Middle frontal gyrus (tissue), 1 donor: ENCODE data around the gene CD81.
"Not testable (repeated sequence)": the region's sequence is repeated elsewhere in the genome, so short reads cannot be mapped to it uniquely, and the experiment has no call there.

Experiments
- DNase-seq: peaks from one replicate; pipeline ENCODE4 v3.0.0-alpha.2; 2015; ENCODE audit warnings: low spot score; ENCODE audit errors: extremely low spot score

The CD81 gene

GRCh38 chr11:2357246-2357645 is 19.9 kb upstream of the CD81 start:
- no peak for DNase-seq

- not testable (repeated sequence) for DNase-seq
Observed at GRCh38 chr11:2357651-2358050, 19.5 kb upstream of the CD81 start.

GRCh38 chr11:2358754-2359442 is 18.2 kb upstream of the CD81 start:
- no peak for DNase-seq

- no peak for DNase-seq
Observed at GRCh38 chr11:2359557-2359956, 17.6 kb upstream of the CD81 start.

GRCh38 chr11:2360081-2360642 is 16.9 kb upstream of the CD81 start:
- no peak for DNase-seq

- no peak for DNase-seq
Observed at GRCh38 chr11:2361565-2361964, 15.5 kb upstream of the CD81 start.

GRCh38 chr11:2362414-2362813 is 14.7 kb upstream of the CD81 start:
- DNase-seq, result no peak

GRCh38 chr11:2363130-2363529 is 14.0 kb upstream of the CD81 start:
- DNase-seq, result no peak

GRCh38 chr11:2363577-2364370 is 13.3 kb upstream of the CD81 start:
- no peak for DNase-seq

GRCh38 chr11:2364386-2364785 is 12.7 kb upstream of the CD81 start:
- not testable (repeated sequence) for DNase-seq

GRCh38 chr11:2365571-2366210 is 11.4 kb upstream of the CD81 start:
- no peak for DNase-seq

- no peak for DNase-seq
Observed at GRCh38 chr11:2366276-2366675, 10.8 kb upstream of the CD81 start.

- no peak for DNase-seq
Observed at GRCh38 chr11:2366733-2367132, 10.4 kb upstream of the CD81 start.

- no peak for DNase-seq
Observed at GRCh38 chr11:2367266-2368160, 9.6 kb upstream of the CD81 start.

GRCh38 chr11:2368178-2368850 is 8.8 kb upstream of the CD81 start:
- no peak for DNase-seq

- DNase-seq, result no peak
Observed at GRCh38 chr11:2368851-2369180, 8.3 kb upstream of the CD81 start.

- no peak for DNase-seq
Observed at GRCh38 chr11:2369320-2369719, 7.8 kb upstream of the CD81 start.

- DNase-seq, result no peak
Observed at GRCh38 chr11:2369896-2370295, 7.2 kb upstream of the CD81 start.

- no peak for DNase-seq
Observed at GRCh38 chr11:2374456-2375201, 2.5 kb upstream of the CD81 start.

- DNase-seq, result no peak
Observed at GRCh38 chr11:2375341-2375853, 1.7 kb upstream of the CD81 start.
